Mesenchymal stem cell (in vitro differentiated cells and primary cell): ENCODE results near the gene ADAM12.

Source experiments
- DNase-seq: peaks from one replicate; pipeline ENCODE4 v3.0.0-alpha.2; 2013
- H2AFZ ChIP-seq: one replicate; pipeline ENCODE4 v1.6.1; 2013; ENCODE audit warnings: low read depth, mild to moderate bottlenecking, control low read depth, inconsistent platforms, low read length, moderate library complexity
- H2AK5ac ChIP-seq: 2 replicates; pipeline ENCODE4 v1.6.1; 2013; ENCODE audit warnings: low read length, moderate library complexity, mild to moderate bottlenecking, inconsistent platforms; ENCODE audit not compliant: severe bottlenecking
- H2BK120ac ChIP-seq: one replicate; pipeline ENCODE4 v1.6.1; 2013; ENCODE audit warnings: low read depth, mild to moderate bottlenecking, inconsistent platforms, low read length, moderate library complexity
- H2BK12ac ChIP-seq, 2 experiments: one replicate each; pipeline ENCODE4 v1.6.1; 2013; ENCODE audit warnings: inconsistent platforms in 2 of 2, low read length in 2 of 2, mild to moderate bottlenecking in 2 of 2, moderate library complexity in 2 of 2, control low read depth in 1 of 2
- H2BK15ac ChIP-seq: one replicate; pipeline ENCODE4 v1.6.1; 2013; ENCODE audit warnings: mild to moderate bottlenecking, low read depth, inconsistent platforms; ENCODE audit not compliant: poor library complexity, severe bottlenecking
- H2BK5ac ChIP-seq: 2 replicates; pipeline ENCODE4 v1.6.1; 2013; ENCODE audit warnings: low read depth, mild to moderate bottlenecking, low read length, control low read depth, inconsistent platforms; ENCODE audit not compliant: poor library complexity, severe bottlenecking
- H3K14ac ChIP-seq, 2 experiments: one replicate each; pipeline ENCODE4 v1.6.1; 2013; ENCODE audit warnings: inconsistent platforms in 2 of 2, low read length in 2 of 2, control low read depth in 1 of 2, mild to moderate bottlenecking in 1 of 2, moderate library complexity in 1 of 2
- H3K18ac ChIP-seq, 2 experiments: one replicate each; pipeline ENCODE4 v1.6.1; 2013; ENCODE audit warnings: inconsistent platforms in 2 of 2, low read length in 2 of 2, control low read depth in 1 of 2, low read depth in 1 of 2, mild to moderate bottlenecking in 1 of 2
- H3K23ac ChIP-seq, 2 experiments: one replicate each; pipeline ENCODE4 v1.6.1; 2013; ENCODE audit warnings: inconsistent platforms in 2 of 2, low read length in 2 of 2, mild to moderate bottlenecking in 2 of 2, moderate library complexity in 2 of 2, control low read depth in 1 of 2
- H3K27ac ChIP-seq: 2 replicates; pipeline ENCODE4 v1.5.1; 2013; ENCODE audit warnings: mild to moderate bottlenecking, moderate library complexity, low read length, control low read depth, inconsistent platforms; ENCODE audit not compliant: poor library complexity, severe bottlenecking
- H3K27me3 ChIP-seq, 2 experiments: 2 replicates each; pipeline versions ENCODE4 v1.6.1 to v1.7.0; 2013; ENCODE audit warnings: low read length in 2 of 2, mild to moderate bottlenecking in 2 of 2, moderate library complexity in 2 of 2, control low read depth in 1 of 2, inconsistent platforms in 1 of 2; ENCODE audit not compliant: control insufficient read depth in 1 of 2, insufficient read depth in 1 of 2
- H3K36me3 ChIP-seq, 2 experiments: 2 replicates each; pipeline versions ENCODE4 v1.6.1 to v1.7.0; 2013; ENCODE audit warnings: low read length in 2 of 2, control low read depth in 1 of 2, inconsistent platforms in 1 of 2, low read depth in 1 of 2, mild to moderate bottlenecking in 1 of 2; ENCODE audit not compliant: insufficient read depth in 2 of 2, control insufficient read depth in 1 of 2
- H3K4ac ChIP-seq, 2 experiments: one replicate each; pipeline ENCODE4 v1.6.1; 2013; ENCODE audit warnings: inconsistent platforms in 2 of 2, low read length in 2 of 2, mild to moderate bottlenecking in 2 of 2, moderate library complexity in 2 of 2, control low read depth in 1 of 2, low read depth in 1 of 2
- H3K4me1 ChIP-seq: 2 replicates; pipeline ENCODE4 v1.6.1; 2013; ENCODE audit warnings: low read depth, low read length, control low read depth; ENCODE audit not compliant: control insufficient read depth, insufficient read depth
- H3K4me2 ChIP-seq: 2 replicates; pipeline ENCODE4 v1.6.1; 2013; ENCODE audit warnings: low read length, mild to moderate bottlenecking, inconsistent platforms; ENCODE audit not compliant: poor library complexity, severe bottlenecking
- H3K4me3 ChIP-seq, 2 experiments: 2 replicates each; pipeline versions ENCODE4 v1.5.1 to v1.7.0; 2013; ENCODE audit warnings: low read length in 2 of 2, mild to moderate bottlenecking in 2 of 2, control low read depth in 1 of 2, low read depth in 1 of 2; ENCODE audit not compliant: insufficient read depth in 1 of 2
- H3K79me1 ChIP-seq: replicated peaks from 2 replicates; pipeline ENCODE4 v1.6.1; 2013; ENCODE audit warnings: mild to moderate bottlenecking, control low read depth, low read length, inconsistent platforms; ENCODE audit not compliant: poor library complexity, severe bottlenecking
- H3K9ac ChIP-seq: 2 replicates; pipeline ENCODE4 v1.7.0; 2013; ENCODE audit warnings: mild to moderate bottlenecking, low read length, moderate library complexity
- H3K9me3 ChIP-seq: 2 replicates; pipeline ENCODE4 v1.7.0; 2013; ENCODE audit warnings: mild to moderate bottlenecking, low read length; ENCODE audit not compliant: control insufficient read depth
- H4K8ac ChIP-seq: one replicate; pipeline ENCODE4 v1.6.1; 2013; ENCODE audit warnings: inconsistent platforms, mild to moderate bottlenecking, low read length, moderate library complexity
- H4K91ac ChIP-seq: one replicate; pipeline ENCODE4 v1.6.1; 2013; ENCODE audit warnings: mild to moderate bottlenecking, low read length, inconsistent platforms
- WGBS: methylation state at CpG from one replicate; pipeline ENCODE4 v1.1.7; 2013; ENCODE audit warnings: mixed read lengths; 5-methylcytosine and 5-hydroxymethylcytosine counted together

ADAM12 gene

DNA sequence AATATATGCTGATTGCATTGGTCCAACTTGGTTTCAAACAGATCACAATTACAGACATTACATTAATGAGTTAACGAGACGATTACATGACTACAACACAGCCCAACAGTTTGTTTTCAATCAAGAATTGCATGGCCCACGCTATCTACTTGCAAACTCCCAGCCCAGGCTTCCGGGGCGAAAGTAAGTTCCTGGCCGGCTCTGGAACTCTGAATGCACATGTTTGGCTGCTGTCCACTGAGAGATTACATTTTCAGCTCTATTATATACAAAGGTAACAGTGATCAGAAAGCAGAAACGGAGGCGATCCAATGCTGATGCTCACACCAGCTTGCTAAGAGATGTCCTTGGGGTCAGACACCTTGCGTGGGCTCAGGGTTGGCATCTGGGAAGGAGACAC lies 285.6 kb downstream of the ADAM12 start:
- Histone ChIP-seq H2BK15ac (no peak overlapping the region), H3K4me1 (no peaks in the 10 kb centered on the region), H3K4me3 (no peak overlapping the region), H3K23ac (no peak overlapping the region), H4K8ac (no peak overlapping the region), H3K9ac (no peak overlapping the region), H3K27ac (no peak overlapping the region), H3K36me3 (peaks cover 36 to 86% of the 10 kb centered on the region in 2 experiments), H3K9me3 (no peaks in the 10 kb centered on the region), H2AFZ (no peak overlapping the region), H3K27me3 (no peaks in the 10 kb centered on the region), H2BK12ac (no peak overlapping the region), H2BK120ac (no peak overlapping the region), H3K14ac (no peak overlapping the region), H3K18ac (no peak overlapping the region), H3K4me2 (no peak overlapping the region), H4K91ac (no peak overlapping the region), H3K4ac (no peak overlapping the region), H2BK5ac (no peak overlapping the region), H3K79me1 (no peaks in the 10 kb centered on the region), H2AK5ac (no peak overlapping the region)
- 96% methylated on average over 9 of the region's 9 CpGs for WGBS
- DNase-seq = no peak

DNA sequence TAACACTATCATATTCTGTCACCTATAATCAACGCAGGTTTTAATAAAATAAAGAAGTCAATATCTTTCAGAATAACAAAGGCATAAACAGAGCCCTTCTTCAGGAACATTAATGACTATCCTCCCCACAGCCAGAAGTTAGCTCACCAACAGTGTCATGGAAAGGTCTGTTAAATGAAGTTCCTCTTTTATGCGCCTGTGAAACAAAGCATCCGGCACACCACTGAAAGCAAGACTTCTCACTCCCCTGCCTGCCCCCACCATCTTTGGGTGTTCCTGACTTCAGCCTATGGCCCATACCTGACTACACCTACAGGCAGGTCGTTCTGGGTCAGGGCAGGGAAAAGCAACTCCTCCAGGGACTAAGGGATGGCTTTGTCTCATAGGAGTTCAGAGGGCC lies 286.5 kb downstream of the ADAM12 start:
- H2AFZ ChIP-seq = no peak overlapping the region
- no peak overlapping the region for H2BK15ac ChIP-seq
- H3K79me1 ChIP-seq = no peaks in the 10 kb centered on the region
- DNase-seq = no peak
- H2BK5ac ChIP-seq = no peak overlapping the region
- no peak overlapping the region for H3K4me2 ChIP-seq
- no peak overlapping the region for H2BK120ac ChIP-seq
- peaks cover 30 to 86% of the 10 kb centered on the region in 2 experiments for H3K36me3 ChIP-seq
- H3K9me3 ChIP-seq = no peaks in the 10 kb centered on the region
- H3K4ac ChIP-seq = no peak overlapping the region
- H3K14ac ChIP-seq = peak overlapping the region in 1 of 2 experiments; percentile 26
- H3K4me3 ChIP-seq = no peak overlapping the region
- no peak overlapping the region for H4K8ac ChIP-seq
- no peak overlapping the region for H2AK5ac ChIP-seq
- no peak overlapping the region for H3K9ac ChIP-seq
- no peaks in the 10 kb centered on the region for H3K27me3 ChIP-seq
- no peak overlapping the region for H3K23ac ChIP-seq
- no peak overlapping the region for H3K27ac ChIP-seq
- no peak overlapping the region for H2BK12ac ChIP-seq
- H4K91ac ChIP-seq = no peak overlapping the region
- H3K4me1 ChIP-seq = no peaks in the 10 kb centered on the region
- H3K18ac ChIP-seq = no peak overlapping the region
- 94% methylated on average over 4 of the region's 4 CpGs for WGBS

DNA sequence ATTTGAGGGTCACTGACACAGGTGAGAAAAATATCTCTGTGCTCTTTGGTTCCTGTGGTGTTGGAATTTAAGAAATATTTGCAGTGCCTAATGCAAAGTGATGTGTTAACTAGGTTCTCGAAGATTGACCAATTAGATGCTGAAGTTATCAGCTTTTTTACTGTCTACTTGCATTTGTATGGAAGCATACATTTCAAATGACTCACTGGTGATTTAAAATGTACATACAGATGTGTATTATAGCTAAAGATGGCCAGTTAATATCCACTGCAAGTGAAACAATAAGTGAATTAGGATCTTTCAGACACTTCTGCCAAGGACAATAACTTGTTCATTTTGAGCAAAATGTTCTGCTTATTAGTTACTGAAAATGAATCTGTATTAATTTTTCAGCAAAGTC lies 287.0 kb downstream of the ADAM12 start:
- WGBS = 60% methylated on average over 1 of the region's 1 CpG
- no peak overlapping the region for H3K18ac ChIP-seq

DNA sequence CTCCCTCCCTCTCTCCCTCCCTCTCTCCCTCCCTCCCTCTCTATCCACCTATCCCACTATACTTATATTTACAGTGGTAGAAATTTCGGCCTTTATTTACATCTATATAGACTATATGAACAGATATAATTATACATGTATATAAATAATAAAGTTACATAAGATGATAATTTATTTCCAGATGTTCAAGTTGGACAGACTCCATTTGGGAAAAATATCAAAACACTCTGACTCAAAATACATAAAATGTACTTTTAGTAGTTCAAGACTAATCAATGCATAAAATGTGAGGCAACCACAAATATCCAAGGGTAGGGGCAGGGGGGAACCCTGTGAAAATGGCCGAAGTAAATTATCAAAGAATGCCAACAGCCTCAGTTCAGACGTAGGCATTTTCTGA lies 288.9 kb downstream of the ADAM12 start:
- no peak overlapping the region for H3K18ac ChIP-seq
- H2BK12ac ChIP-seq = no peak overlapping the region
- H3K36me3 ChIP-seq = peaks cover 18 to 91% of the 10 kb centered on the region in 2 experiments
- no peak overlapping the region for H4K91ac ChIP-seq
- H3K4me1 ChIP-seq = no peaks in the 10 kb centered on the region
- 100% methylated on average over 2 of the region's 3 CpGs for WGBS
- no peak overlapping the region for H3K4me2 ChIP-seq
- no peak overlapping the region for H3K23ac ChIP-seq
- H2BK5ac ChIP-seq = no peak overlapping the region
- no peak overlapping the region for H3K4me3 ChIP-seq
- no peak overlapping the region for H2BK120ac ChIP-seq
- H2AFZ ChIP-seq = no peak overlapping the region
- no peaks in the 10 kb centered on the region for H3K27me3 ChIP-seq
- H3K9me3 ChIP-seq = no peaks in the 10 kb centered on the region
- no peak overlapping the region for H2AK5ac ChIP-seq
- no peaks in the 10 kb centered on the region for H3K79me1 ChIP-seq
- H3K14ac ChIP-seq = no peak overlapping the region
- no peak overlapping the region for H3K27ac ChIP-seq
- no peak overlapping the region for H4K8ac ChIP-seq
- no peak for DNase-seq
- no peak overlapping the region for H3K4ac ChIP-seq
- no peak overlapping the region for H2BK15ac ChIP-seq
- no peak overlapping the region for H3K9ac ChIP-seq

More for the DNA sequence above, 287.0 kb downstream of the ADAM12 start:
- Histone ChIP-seq H2AK5ac (no peak overlapping the region), H4K91ac (no peak overlapping the region), H3K9me3 (no peaks in the 10 kb centered on the region), H3K9ac (no peak overlapping the region), H3K4me3 (no peak overlapping the region), H3K14ac (no peak overlapping the region), H2BK5ac (no peak overlapping the region), H2BK15ac (no peak overlapping the region), H3K23ac (no peak overlapping the region), H2BK12ac (no peak overlapping the region), H3K4me1 (no peaks in the 10 kb centered on the region), H3K4me2 (no peak overlapping the region), H3K27ac (no peak overlapping the region), H3K79me1 (no peaks in the 10 kb centered on the region), H2BK120ac (no peak overlapping the region), H2AFZ (no peak overlapping the region), H3K4ac (no peak overlapping the region), H4K8ac (no peak overlapping the region), H3K36me3 (peaks cover 29 to 88% of the 10 kb centered on the region in 2 experiments), H3K27me3 (no peaks in the 10 kb centered on the region)
- DNase-seq = no peak
